MM.1S (cell line): ENCODE results near the gene SCAMP4.

ENCODE experiments used
- DNase-seq: peaks from one replicate; pipeline ENCODE4 v3.0.0-alpha.2; 2015
- H2AFZ ChIP-seq: fragments of 300-600 bp; sonication (generic); 2 replicates; pipeline ENCODE4 v1.6.0; 2016; ENCODE audit warnings: antibody characterized with exemption, low read length
- H3F3A ChIP-seq: fragments of 300-600 bp; sonication (generic); 2 replicates; pipeline ENCODE4 v1.6.1; 2016; ENCODE audit warnings: mild to moderate bottlenecking, antibody characterized with exemption, low read length, moderate library complexity, mixed read lengths; ENCODE audit not compliant: insufficient read depth
- H3K27ac ChIP-seq: fragments of 300-600 bp; sonication (generic); 2 replicates; pipeline ENCODE4 v1.5.1; 2016; ENCODE audit warnings: mild to moderate bottlenecking, low read length
- H3K27me3 ChIP-seq: fragments of 300-600 bp; sonication (generic); replicated peaks from 2 replicates; pipeline ENCODE4 v1.6.0; 2016; ENCODE audit warnings: low read length; ENCODE audit not compliant: insufficient read depth
- H3K36me3 ChIP-seq: fragments of 300-600 bp; sonication (generic); replicated peaks from 2 replicates; pipeline ENCODE4 v1.6.1; 2016; ENCODE audit warnings: mild to moderate bottlenecking, low read length, mixed read lengths; ENCODE audit not compliant: insufficient read depth
- H3K4me1 ChIP-seq: fragments of 300-600 bp; sonication (generic); 2 replicates; pipeline ENCODE4 v1.6.1; 2016; ENCODE audit warnings: low read length, mixed read lengths
- H3K4me2 ChIP-seq: fragments of 300-600 bp; sonication (generic); 2 replicates; pipeline ENCODE4 v1.6.0; 2016; ENCODE audit warnings: low read depth, low read length
- H3K4me3 ChIP-seq: fragments of 300-600 bp; sonication (generic); 2 replicates; pipeline ENCODE4 v1.5.1; 2016; ENCODE audit warnings: low read length, mixed read lengths
- H3K79me2 ChIP-seq: fragments of 300-600 bp; sonication (generic); 2 replicates; pipeline ENCODE4 v1.6.1; 2016; ENCODE audit warnings: mixed run types, low read length, mixed read lengths
- H3K9ac ChIP-seq: fragments of 300-600 bp; sonication (generic); 2 replicates; pipeline ENCODE4 v1.6.1; 2016; ENCODE audit warnings: low read length, mixed read lengths
- H3K9me2 ChIP-seq: fragments of 300-600 bp; sonication (generic); replicated peaks from 2 replicates; pipeline ENCODE4 v1.6.1; 2016; ENCODE audit warnings: mild to moderate bottlenecking, low read length, mixed read lengths; ENCODE audit not compliant: insufficient read depth
- H3K9me3 ChIP-seq: fragments of 300-600 bp; sonication (generic); replicated peaks from 2 replicates; pipeline ENCODE4 v1.6.1; 2016; ENCODE audit warnings: mild to moderate bottlenecking, low read length, mixed read lengths; ENCODE audit not compliant: insufficient read depth
- H4K20me1 ChIP-seq: fragments of 300-600 bp; sonication (generic); 2 replicates; pipeline ENCODE4 v1.6.1; 2016; ENCODE audit warnings: mild to moderate bottlenecking, low read length, moderate library complexity, mixed read lengths; ENCODE audit not compliant: insufficient read depth
- EZH2 ChIP-seq: fragments of 300-600 bp; sonication (generic); optimal IDR thresholded peaks from 2 replicates; pipeline ENCODE3; 2017; ENCODE audit warnings: low read depth, mild to moderate bottlenecking, antibody characterized with exemption, low read length, mixed read lengths
- EZH2phosphoT487 ChIP-seq: fragments of 300-600 bp; sonication (generic); IDR thresholded peaks from 2 replicates; pipeline ENCODE4 v1.6.1; 2018; ENCODE audit warnings: antibody characterized with exemption, low read length
- TF ChIP-seq, protein P1 (sequence below): fragments of 300-600 bp; sonication (generic); IDR thresholded peaks from 2 replicates; pipeline ENCODE4 v1.5.1; 2016; ENCODE audit warnings: antibody characterized with exemption, low read length, mixed read lengths

SCAMP4 gene

GRCh38 chr19:1933942-1934341, 28.7 kb downstream of the SCAMP4 start:
- Histone ChIP-seq H3K4me1 (peaks cover 5% of the 10 kb centered on the region; the same call in 1 of the 2 replicates), H3K4me3 (no peak overlapping the region), H3K79me2 (no peaks in the 10 kb centered on the region), H2AFZ (no peak overlapping the region), H3F3A (0 out of 2 replicates have a peak, but pooled peaks cover 2% of the 10 kb centered on the region), H3K27ac (no peak overlapping the region), H3K27me3 (no peaks in the 10 kb centered on the region; the same call in 1 of the 2 replicates), H3K9ac (no peak overlapping the region), H3K36me3 (no peaks in the 10 kb centered on the region), H3K9me2 (no peaks in the 10 kb centered on the region), H3K4me2 (no peak overlapping the region), H3K9me3 (no peaks in the 10 kb centered on the region), H4K20me1 (no peaks in the 10 kb centered on the region)
- DNase-seq, result no peak
- TF ChIP-seq, protein P1, sequence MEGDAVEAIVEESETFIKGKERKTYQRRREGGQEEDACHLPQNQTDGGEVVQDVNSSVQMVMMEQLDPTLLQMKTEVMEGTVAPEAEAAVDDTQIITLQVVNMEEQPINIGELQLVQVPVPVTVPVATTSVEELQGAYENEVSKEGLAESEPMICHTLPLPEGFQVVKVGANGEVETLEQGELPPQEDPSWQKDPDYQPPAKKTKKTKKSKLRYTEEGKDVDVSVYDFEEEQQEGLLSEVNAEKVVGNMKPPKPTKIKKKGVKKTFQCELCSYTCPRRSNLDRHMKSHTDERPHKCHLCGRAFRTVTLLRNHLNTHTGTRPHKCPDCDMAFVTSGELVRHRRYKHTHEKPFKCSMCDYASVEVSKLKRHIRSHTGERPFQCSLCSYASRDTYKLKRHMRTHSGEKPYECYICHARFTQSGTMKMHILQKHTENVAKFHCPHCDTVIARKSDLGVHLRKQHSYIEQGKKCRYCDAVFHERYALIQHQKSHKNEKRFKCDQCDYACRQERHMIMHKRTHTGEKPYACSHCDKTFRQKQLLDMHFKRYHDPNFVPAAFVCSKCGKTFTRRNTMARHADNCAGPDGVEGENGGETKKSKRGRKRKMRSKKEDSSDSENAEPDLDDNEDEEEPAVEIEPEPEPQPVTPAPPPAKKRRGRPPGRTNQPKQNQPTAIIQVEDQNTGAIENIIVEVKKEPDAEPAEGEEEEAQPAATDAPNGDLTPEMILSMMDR, result no peak
- no peak for TF ChIP-seq EZH2
- no peak for TF ChIP-seq EZH2phosphoT487

DNA sequence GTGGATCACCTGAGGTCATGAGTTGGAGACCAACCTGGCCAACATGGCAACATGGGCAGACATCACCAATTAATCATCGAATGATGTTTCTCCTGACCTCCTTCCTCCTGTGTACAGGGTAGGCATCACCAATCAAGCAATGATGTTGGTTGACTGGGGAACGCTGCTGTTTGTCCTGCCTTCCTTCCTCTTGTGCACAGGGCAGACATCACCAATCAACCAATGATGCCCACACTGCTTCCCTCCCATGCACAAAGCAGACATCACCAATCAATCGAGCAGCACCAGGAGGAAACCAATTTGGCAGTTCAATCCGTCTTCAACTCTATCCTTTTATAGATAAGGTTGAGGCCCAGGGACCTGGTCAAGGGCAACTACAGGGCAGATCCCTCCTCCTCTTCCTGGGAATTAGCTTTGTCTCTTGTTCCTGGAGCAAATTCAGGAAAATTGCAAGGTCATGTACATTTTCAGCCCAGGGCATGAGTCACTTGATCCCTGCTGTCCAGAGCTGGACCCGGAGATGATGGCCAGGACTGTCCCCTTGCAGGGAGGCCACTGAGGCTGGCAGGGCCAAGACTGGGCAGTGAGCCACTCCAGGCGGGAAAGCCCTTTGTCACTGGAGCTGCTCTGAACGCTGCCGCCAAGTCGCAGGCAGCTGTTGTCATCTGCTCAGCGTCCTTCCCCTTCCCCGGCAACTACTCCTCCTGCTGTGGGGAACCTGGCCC, 30.4 kb downstream of the SCAMP4 start:
- 0 out of 2 replicates have a peak, but pooled peaks cover 5% of the 10 kb centered on the region for H3K4me1 ChIP-seq

DNA sequence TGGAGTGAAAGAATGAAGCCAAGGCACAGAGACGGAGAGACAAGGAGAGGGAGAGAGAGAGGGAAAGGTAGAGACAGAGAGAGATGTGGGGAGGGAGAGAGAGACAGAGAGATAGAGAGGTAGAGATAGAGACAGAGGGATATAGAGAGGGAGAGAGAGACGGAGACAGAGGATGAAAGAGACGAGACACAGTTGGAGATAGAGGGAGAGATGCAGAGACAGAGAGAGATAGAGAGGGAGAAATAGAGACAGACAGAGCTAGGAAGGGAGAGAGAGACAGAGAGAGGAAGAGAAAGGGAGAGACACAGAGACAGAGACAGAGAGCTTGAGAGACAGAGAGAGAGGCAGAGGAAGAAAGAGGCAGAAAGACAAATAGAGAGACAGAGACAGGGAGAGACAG, 31.2 kb downstream of the SCAMP4 start:
- Histone ChIP-seq H3K9ac (no peak overlapping the region), H3K79me2 (peaks cover 5% of the 10 kb centered on the region), H2AFZ (no peak overlapping the region), H3K4me2 (no peak overlapping the region), H3K4me3 (no peak overlapping the region), H3K9me3 (no peaks in the 10 kb centered on the region), H3K27ac (no peak overlapping the region), H4K20me1 (no peaks in the 10 kb centered on the region), H3K36me3 (no peaks in the 10 kb centered on the region), H3K4me1 (0 out of 2 replicates have a peak, but pooled peaks cover 5% of the 10 kb centered on the region), H3K9me2 (no peaks in the 10 kb centered on the region), H3K27me3 (no peaks in the 10 kb centered on the region; the same call in 1 of the 2 replicates), H3F3A (peaks cover 9% of the 10 kb centered on the region; the same call in 1 of the 2 replicates)
- no peak for DNase-seq
- no peak for TF ChIP-seq EZH2phosphoT487
- TF ChIP-seq EZH2, result no peak
- TF ChIP-seq, protein P1, result no peak

More for the DNA sequence above, 30.4 kb downstream of the SCAMP4 start:
- no peaks in the 10 kb centered on the region for H4K20me1 ChIP-seq
- no peak overlapping the region for H3K27ac ChIP-seq
- H3K36me3 ChIP-seq, result no peaks in the 10 kb centered on the region
- no peak overlapping the region for H3K9ac ChIP-seq
- no peak overlapping the region for H2AFZ ChIP-seq
- no peak overlapping the region for H3K4me3 ChIP-seq
- H3K9me3 ChIP-seq, result no peaks in the 10 kb centered on the region
- no peak overlapping the region for H3K4me2 ChIP-seq
- H3K27me3 ChIP-seq, result no peaks in the 10 kb centered on the region; the same call in 1 of the 2 replicates
- DNase-seq, result peak; percentile 15
- no peaks in the 10 kb centered on the region for H3K9me2 ChIP-seq
- TF ChIP-seq EZH2, result no peak
- TF ChIP-seq, protein P1, result no peak
- no peak for TF ChIP-seq EZH2phosphoT487
- H3K79me2 ChIP-seq, result 0 out of 2 replicates have a peak, but pooled peaks cover 4% of the 10 kb centered on the region
- H3F3A ChIP-seq, result peaks cover 9% of the 10 kb centered on the region; the same call in 1 of the 2 replicates
